ENCODE measurements around the gene PHKG2.

DNA sequence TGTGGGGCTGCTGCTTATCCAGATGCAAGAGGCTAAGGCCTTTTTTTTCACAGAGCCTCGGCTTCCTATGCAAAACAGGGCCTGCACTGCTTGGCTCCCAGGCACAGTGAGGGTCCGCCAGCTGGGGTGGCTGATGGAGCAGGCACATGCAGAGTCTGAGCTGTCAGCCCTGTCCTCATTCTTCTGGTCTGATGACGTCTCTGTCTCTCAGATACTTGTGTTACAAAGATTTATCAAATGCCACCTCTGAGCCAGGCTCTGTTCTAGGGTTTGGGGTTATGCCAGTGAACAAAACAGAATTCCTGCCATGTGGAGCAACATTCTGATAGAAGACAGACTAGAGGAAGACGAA lies 18.7 kb downstream of the PHKG2 start:
- TF ChIP-seq CTCF (IDR thresholded peaks at IDR 0.05; ENCODE audit: low read depth, low read length) (no peak), MYC (IDR thresholded peaks at IDR 0.05; ENCODE audit: low read depth, low read length) (no peak)

Measured in NB4 (cell line).